Liver (tissue), 4 donors: ENCODE results near the gene OSMR. TPM values are rescaled to one million over a fixed set of nuclear protein-coding genes. Genes with fewer than 3 reads are reported as not detected.

Experiments used
- polyA plus RNA-seq, 2 donors: library from polyadenylated mRNA; stranded (reverse) in 1 of 2; unstranded in 1 of 2; fragments of 200-250 nt in 1 of 2; fragments of >200 nt in 1 of 2; fragmentation: Nextera tagmentation in 1 of 2; extraction: Ambion mirVana in 1 of 2; gene quantifications; one replicate each; pipeline versions ENCODE4 v1.2.1 to v1.2.3, GENCODE V29; 2013 to 2015
- total RNA-seq, 2 donors: library from RNA; depleted of rRNA; stranded (reverse); fragments of >200 nt; gene quantifications; one replicate each; pipeline ENCODE4 v1.2.3, GENCODE V29; 2014
- donor health status: healthy.
- donor health status: healthy.
- donor health status: healthy.

Gene OSMR
- total and polyA plus RNA-seq, 4 donors: 4.3 to 34.5 (median 11.7) TPM

Other genes starting within 250 kb of the OSMR start
- 10 to 100 TPM; 21.0 to 24.0 TPM for gene RICTOR, start 228.4 kb downstream of the OSMR start, total RNA-seq
- 1 to 10 TPM; 2.1 to 9.0 TPM for gene RICTOR, start 228.4 kb downstream of the OSMR start, polyA plus RNA-seq